NCI-H345 treated with DMSO at 0.1 percent for 48 hours (cell line): ENCODE measurements around the gene TRAF3.
"Not testable (repeated sequence)": the region's sequence is repeated elsewhere in the genome, so short reads cannot be mapped to it uniquely, and the experiment has no call there.

Experiments
- DNase-seq: peaks from one replicate; lab custom pipeline; 2025; ENCODE audit not compliant: unreplicated experiment; lab: John Stamatoyannopoulos, UW

TRAF3 gene

GRCh38 chr14:102918438-102918837 is 141.2 kb downstream of the TRAF3 start:
- DNase-seq: no peak

GRCh38 chr14:102920273-102920997 is 143.2 kb downstream of the TRAF3 start:
- no peak for DNase-seq

DNA sequence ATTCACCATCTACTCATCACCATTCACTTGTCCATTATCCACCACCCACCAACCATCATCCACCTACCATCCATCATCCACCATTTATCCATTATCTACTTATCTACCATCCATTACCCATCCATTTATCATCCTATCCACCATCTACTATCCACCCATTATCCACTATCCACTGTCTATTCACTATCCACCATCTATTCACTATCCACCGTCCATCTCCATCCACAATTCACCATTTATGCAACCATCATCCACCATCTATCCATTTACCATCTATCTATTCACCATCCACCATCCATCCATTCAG is 143.7 kb downstream of the TRAF3 start:
- no peak for DNase-seq

GRCh38 chr14:102922490-102923200 is 145.4 kb downstream of the TRAF3 start, which contains the start of gene AMN:
Gene AMN, plus strand, starts transcription at chr14:102922663. Its CDS starts 26 bp downstream, at chr14:102922689.
- DNase-seq: no peak

GRCh38 chr14:102923201-102923924 is 146.1 kb downstream of the TRAF3 start:
- no peak for DNase-seq

- no peak for DNase-seq
Measured at GRCh38 chr14:102923925-102924486, 146.8 kb downstream of the TRAF3 start.

- DNase-seq: no peak
Measured at GRCh38 chr14:102924632-102925588, 147.7 kb downstream of the TRAF3 start.

GRCh38 chr14:102925646-102926045 is 148.4 kb downstream of the TRAF3 start:
- DNase-seq: no peak

DNA sequence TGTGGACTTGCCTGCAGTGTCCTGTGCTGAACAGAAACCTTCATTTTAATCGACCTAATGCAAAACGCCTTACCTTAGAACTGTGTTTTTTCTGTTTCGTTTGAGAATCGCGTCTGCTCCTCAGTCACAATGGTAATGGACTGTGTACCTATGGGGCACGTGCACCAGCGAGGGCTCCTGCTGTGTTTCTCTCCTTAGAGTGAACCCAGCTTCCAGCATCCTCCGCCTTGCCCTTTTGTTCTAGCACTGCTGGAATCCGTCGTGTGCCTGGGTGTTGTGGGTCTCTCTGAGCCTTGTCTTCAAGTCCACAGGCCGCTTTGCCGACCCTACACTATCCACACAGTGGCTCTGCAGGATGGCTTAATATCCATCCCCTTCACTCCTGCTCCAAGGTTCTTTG is 148.9 kb downstream of the TRAF3 start:
- no peak for DNase-seq

DNA sequence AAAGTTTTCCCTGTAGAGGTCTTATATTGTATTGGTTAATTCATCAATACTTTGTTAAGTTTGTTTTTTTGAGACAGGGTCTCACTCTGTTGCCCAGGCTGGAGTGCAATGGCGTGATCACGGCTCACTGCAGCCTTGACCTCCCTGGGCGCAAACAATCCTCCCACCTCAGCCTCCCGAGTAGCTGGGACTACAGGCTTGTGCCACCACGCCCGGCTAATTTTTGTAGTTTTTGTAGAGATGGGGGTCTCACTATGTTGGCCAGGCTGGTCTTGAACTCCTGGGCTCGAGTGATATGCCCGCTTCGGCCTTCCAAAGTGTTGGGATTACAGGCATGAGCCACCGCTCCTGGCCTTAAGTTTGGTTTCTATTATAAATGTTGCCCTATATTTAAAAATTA is 149.6 kb downstream of the TRAF3 start:
- DNase-seq: not testable (repeated sequence)

- no peak for DNase-seq
Measured at GRCh38 chr14:102927346-102927877, 150.2 kb downstream of the TRAF3 start.

DNA sequence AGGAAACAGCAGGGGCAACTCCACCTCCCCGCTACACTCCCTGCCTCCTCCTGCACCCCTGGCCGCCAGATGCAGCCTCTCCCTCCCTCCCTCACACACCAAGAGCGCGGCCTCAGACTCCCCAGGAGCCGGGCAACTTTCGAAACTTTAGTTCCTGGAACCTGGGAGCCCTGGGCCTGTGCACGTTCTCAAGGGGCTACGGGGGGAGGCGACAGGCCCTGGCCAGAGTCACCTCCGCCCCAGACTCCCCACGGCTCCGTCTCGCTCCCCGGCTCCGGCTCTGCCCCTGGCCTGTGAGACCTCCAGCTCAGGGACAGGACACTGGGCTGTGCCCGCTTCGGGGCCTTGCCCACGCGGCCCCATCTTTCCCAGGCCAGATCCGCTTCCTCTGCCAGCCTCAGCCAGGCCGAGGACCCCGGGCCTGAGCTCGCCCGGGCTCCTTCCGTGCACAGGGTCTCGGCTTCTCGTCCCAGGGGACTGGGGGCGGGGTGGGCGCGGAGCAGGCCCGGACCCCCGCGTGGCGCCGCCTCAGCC is 150.7 kb downstream of the TRAF3 start:
- DNase-seq: no peak

- DNase-seq: no peak
Measured at GRCh38 chr14:102928412-102929240, 151.4 kb downstream of the TRAF3 start.

DNA sequence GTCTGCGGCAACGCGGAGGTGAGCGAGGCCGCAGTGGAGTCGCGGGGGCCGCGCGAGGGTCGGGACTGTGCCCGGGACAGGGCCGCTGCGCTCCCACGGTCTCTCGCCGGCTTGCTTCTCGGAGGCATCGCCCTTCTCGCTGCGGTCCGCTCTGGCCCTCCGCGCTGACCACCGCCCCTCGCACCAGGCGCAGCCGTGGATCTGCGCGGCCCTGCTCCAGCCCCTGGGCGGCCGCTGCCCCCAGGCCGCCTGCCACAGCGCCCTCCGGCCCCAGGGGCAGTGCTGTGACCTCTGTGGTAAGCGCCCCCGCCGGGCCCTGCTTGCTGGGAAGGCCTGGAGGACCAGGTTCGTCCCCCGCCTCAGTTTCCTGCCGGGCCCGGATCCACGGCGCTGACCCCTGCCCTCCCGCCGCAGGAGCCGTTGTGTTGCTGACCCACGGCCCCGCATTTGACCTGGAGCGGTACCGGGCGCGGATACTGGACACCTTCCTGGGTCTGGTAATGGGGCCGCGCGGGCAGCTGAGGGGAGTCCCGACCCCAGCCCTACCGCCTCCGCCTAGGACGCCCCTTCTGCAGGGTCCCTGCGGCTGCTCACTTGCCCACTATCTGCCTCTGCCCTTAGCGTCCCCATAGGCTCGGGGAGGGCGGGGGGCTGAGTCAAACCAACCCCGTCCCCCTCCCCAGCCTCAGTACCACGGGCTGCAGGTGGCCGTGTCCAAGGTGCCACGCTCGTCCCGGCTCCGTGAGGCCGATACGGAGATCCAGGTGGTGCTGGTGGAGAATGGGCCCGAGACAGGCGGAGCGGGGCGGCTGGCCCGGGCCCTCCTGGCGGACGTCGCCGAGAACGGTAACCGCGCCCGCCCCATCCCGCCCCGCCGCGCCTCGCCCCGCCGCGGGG is 152.2 kb downstream of the TRAF3 start:
- DNase-seq: no peak

- no peak for DNase-seq
Measured at GRCh38 chr14:102930138-102930752, 153.0 kb downstream of the TRAF3 start.

DNA sequence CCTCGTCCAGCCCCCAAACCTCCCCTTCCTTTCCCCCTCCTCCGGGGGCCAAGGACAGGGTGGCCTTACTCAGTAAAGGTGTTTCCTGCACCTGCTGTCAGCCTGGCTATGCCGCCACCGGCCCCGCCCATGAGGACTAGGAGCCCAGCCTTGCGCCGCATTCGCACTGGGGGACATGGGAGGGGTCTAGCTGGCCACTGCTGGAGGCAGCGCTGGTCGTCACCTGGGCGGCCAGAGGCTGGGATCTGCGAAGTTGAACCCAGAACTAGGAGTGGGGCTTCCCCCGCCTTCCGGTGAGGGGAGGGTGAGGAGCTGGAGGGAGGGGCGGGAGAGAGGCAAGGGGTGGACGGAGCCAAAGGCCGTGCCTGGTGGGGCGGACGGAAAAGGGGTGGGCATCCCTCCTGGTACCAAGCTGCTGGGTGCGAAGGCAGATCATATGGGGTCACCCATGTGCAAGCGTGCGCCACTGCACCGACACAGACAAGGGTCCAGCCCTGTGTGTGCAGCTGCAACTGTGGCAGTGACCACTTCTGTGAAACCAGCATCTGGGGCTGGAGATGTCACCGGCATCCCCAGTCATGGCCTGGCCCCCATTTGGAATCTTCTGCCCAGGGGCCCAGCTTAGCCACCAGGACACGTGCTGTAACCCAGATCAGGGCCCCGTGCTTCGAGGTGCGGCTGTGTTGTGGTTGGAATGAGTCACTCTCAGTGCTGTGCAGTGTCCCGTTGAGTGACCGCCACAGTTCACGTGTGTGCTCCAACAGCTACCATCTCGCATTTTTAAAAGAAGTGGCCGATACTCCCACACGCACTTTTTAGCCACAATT is 153.7 kb downstream of the TRAF3 start:
- no peak for DNase-seq
